Measurements from ENCODE around the gene GUCD1. TPM values are rescaled to one million over a fixed set of nuclear protein-coding genes. Genes with fewer than 3 reads are reported as not detected.

GUCD1 gene
- total and polyA plus RNA-seq, 2 of the 13 experiments (the other 11 are each of a cell fraction or from before 2014, with no cell fraction given), result 128 to 245 TPM

DNA sequence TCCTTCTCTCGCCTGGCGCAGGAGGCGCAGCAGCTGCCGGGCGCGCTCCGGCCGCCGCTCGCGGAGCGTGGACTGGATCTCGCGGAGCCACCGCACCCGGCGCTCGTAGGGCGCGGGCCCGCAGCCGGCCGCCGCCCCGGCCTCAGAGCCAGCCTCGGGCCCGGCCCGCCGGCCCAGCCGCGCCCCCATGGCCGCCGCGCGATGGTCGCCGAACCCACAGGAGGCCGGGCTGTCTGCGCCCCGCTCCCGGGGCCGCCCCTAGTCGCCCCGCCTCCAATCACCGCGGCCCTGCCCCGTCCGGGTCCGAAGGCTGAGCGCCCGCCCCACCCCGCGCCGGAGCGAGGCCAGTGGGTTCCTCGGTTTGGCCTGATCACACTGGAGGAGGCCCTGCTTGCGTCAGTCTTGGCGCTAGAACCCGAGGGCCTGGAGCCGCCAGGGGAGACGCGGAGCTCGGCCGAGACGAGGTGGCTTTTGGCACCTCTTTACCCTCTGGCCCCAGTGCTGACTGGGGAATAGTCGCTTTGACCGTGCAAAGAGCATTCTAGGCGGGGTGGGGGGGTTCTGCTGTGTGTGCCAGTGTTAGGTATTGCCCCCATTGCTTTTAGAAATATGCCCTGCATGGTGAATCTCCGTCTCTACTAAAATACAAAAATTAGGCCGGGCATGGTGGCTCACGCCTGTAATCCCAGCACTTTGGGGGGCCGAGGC lies 38.1 kb upstream of the GUCD1 start, which contains the start of gene LRRC75B (continued):
- TF ChIP-seq, protein P1, sequence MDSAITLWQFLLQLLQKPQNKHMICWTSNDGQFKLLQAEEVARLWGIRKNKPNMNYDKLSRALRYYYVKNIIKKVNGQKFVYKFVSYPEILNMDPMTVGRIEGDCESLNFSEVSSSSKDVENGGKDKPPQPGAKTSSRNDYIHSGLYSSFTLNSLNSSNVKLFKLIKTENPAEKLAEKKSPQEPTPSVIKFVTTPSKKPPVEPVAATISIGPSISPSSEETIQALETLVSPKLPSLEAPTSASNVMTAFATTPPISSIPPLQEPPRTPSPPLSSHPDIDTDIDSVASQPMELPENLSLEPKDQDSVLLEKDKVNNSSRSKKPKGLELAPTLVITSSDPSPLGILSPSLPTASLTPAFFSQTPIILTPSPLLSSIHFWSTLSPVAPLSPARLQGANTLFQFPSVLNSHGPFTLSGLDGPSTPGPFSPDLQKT (CRISPR knock-in tag; IDR thresholded peaks at IDR 0.05; ENCODE audit: borderline replicate concordance), result no peak
- no peak for TF ChIP-seq KLF16 (CRISPR knock-in tag; IDR thresholded peaks at IDR 0.05)
- TF ChIP-seq HIVEP1 (CRISPR knock-in tag; IDR thresholded peaks at IDR 0.05), result no peak
- no peak for TF ChIP-seq ESRRA (CRISPR knock-in tag; IDR thresholded peaks at IDR 0.05; ENCODE audit: low read depth)
- no peak for TF ChIP-seq EHMT2 (IDR thresholded peaks at IDR 0.05; ENCODE audit: borderline replicate concordance, low read depth, low read length)
- TF ChIP-seq ZBTB7A (CRISPR knock-in tag; IDR thresholded peaks at IDR 0.05), result 0 out of 2 replicates have a peak, but pooled peaks have one; percentile 27
- TF ChIP-seq RELA (CRISPR knock-in tag; IDR thresholded peaks at IDR 0.05), result no peak
- TF ChIP-seq SOX13 (IDR thresholded peaks at IDR 0.05), result no peak
- TF ChIP-seq SOX13 (CRISPR knock-in tag; conservative IDR thresholded peaks at IDR 0.05 in 1 of 2, IDR thresholded peaks at IDR 0.05 in 1 of 2), result peak in 1 of 2 experiments; percentile 75; a peak in 2 of 4 replicates
- TF ChIP-seq EZH2 (conservative IDR thresholded peaks at IDR 0.05; ENCODE audit: low read depth, low read length), result no peak
- no peak for TF ChIP-seq ZFP36 (IDR thresholded peaks at IDR 0.05; ENCODE audit: borderline replicate concordance, low read depth, low read length, partially characterized antibody)
- TF ChIP-seq WIZ (CRISPR knock-in tag; IDR thresholded peaks at IDR 0.05), result no peak
- TF ChIP-seq TEAD3 (CRISPR knock-in tag; optimal IDR thresholded peaks at IDR 0.05; ENCODE audit: borderline replicate concordance), result peak; percentile 43
- no peak for TF ChIP-seq ZFP36L1 (CRISPR knock-in tag; IDR thresholded peaks at IDR 0.05)
- no peak for TF ChIP-seq LCORL (IDR thresholded peaks at IDR 0.05)
- peak; percentile 75; the same call in 1 of the 2 replicates for TF ChIP-seq LCORL (CRISPR knock-in tag; IDR thresholded peaks at IDR 0.05)
- TF ChIP-seq FOSL1 (CRISPR knock-in tag; IDR thresholded peaks at IDR 0.05; ENCODE audit: borderline replicate concordance), result no peak
- no peak for TF ChIP-seq ZNF780A (CRISPR knock-in tag; IDR thresholded peaks at IDR 0.05)
- no peak for TF ChIP-seq MED13 (CRISPR knock-in tag; IDR thresholded peaks at IDR 0.05)
- TF ChIP-seq, protein P2, sequence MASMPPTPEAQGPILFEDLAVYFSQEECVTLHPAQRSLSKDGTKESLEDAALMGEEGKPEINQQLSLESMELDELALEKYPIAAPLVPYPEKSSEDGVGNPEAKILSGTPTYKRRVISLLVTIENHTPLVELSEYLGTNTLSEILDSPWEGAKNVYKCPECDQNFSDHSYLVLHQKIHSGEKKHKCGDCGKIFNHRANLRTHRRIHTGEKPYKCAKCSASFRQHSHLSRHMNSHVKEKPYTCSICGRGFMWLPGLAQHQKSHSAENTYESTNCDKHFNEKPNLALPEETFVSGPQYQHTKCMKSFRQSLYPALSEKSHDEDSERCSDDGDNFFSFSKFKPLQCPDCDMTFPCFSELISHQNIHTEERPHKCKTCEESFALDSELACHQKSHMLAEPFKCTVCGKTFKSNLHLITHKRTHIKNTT (CRISPR knock-in tag; IDR thresholded peaks at IDR 0.05), result no peak
- no peak for TF ChIP-seq FOXA1 (IDR thresholded peaks at IDR 0.05)
- peak; percentile 19; the same call in 1 of the 2 replicates for TF ChIP-seq FOXA1 (CRISPR knock-in tag; IDR thresholded peaks at IDR 0.05)
- TF ChIP-seq ADNP (CRISPR knock-in tag; IDR thresholded peaks at IDR 0.05), result no peak
- TF ChIP-seq ZNF180 (CRISPR knock-in tag; IDR thresholded peaks at IDR 0.05; ENCODE audit: borderline replicate concordance, low read depth), result no peak
- TF ChIP-seq ZNF253 (CRISPR knock-in tag; IDR thresholded peaks at IDR 0.05; ENCODE audit: borderline replicate concordance), result no peak
- no peak; the same call in 1 of the 2 replicates for TF ChIP-seq ZNF709 (CRISPR knock-in tag; IDR thresholded peaks at IDR 0.05)
- no peak for TF ChIP-seq RBAK (CRISPR knock-in tag; IDR thresholded peaks at IDR 0.05)
- TF ChIP-seq, protein P3, sequence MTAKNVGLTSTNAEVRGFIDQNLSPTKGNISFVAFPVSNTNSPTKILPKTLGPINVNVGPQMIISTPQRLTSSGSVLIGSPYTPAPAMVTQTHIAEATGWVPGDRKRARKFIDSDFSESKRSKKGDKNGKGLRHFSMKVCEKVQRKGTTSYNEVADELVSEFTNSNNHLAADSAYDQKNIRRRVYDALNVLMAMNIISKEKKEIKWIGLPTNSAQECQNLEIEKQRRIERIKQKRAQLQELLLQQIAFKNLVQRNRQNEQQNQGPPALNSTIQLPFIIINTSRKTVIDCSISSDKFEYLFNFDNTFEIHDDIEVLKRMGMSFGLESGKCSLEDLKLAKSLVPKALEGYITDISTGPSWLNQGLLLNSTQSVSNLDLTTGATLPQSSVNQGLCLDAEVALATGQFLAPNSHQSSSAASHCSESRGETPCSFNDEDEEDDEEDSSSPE (CRISPR knock-in tag; IDR thresholded peaks at IDR 0.05), result peak; percentile 69; the same call in 1 of the 2 replicates
- 0 out of 2 replicates have a peak, but pooled peaks have one; percentile 43 for TF ChIP-seq ZFP90 (CRISPR knock-in tag; IDR thresholded peaks at IDR 0.05; ENCODE audit: borderline replicate concordance)
- TF ChIP-seq ZC3H13 (CRISPR knock-in tag; IDR thresholded peaks at IDR 0.05), result no peak
